ENCODE results near the gene LMTK3.
"Not testable (repeated sequence)": the region's sequence is repeated elsewhere in the genome, so short reads cannot be mapped to it uniquely, and the experiment has no call there.

The LMTK3 gene

DNA sequence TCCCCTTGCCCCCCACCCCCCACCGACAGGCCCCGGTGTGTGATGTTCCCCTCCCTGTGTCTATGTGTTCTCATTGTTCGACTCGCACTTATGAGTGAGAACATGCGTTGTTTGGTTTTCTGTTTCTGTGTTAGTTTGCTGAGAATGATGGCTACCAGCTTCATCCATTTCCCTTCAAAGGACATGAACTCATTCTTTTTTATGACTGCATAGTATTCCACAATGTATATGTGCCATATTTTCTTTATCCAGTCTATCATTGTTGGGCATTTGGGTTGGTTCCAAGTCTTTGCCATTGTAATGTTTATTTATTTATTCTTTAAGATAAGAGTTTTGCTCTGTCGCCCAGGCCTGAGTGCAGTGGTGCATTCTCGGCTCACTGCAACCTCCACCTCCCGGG is 26.4 kb upstream of the LMTK3 start:
- DNase-seq, result not testable (repeated sequence)

DNA sequence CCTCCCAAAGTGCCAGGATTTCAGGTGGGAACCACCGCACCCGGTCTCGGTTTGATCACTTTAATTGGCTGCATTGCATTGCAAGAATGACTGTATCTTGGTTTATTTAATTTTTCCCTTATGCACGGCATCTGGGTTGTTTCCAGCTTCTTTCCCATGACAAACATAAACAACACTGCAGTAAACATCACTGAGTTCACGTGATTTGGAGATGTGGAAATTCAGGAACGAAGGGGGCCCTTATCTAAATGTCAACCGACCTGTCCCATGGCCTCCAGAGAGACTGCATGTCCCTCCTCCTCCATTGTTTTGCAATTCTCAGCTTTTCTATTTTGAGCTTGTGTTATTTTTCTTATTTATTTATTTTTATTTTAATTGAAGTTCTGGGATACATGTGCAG is 25.9 kb upstream of the LMTK3 start:
- DNase-seq, result no peak

GRCh38 chr19:48533770-48534169 is 22.1 kb upstream of the LMTK3 start:
- DNase-seq, result no peak

DNA sequence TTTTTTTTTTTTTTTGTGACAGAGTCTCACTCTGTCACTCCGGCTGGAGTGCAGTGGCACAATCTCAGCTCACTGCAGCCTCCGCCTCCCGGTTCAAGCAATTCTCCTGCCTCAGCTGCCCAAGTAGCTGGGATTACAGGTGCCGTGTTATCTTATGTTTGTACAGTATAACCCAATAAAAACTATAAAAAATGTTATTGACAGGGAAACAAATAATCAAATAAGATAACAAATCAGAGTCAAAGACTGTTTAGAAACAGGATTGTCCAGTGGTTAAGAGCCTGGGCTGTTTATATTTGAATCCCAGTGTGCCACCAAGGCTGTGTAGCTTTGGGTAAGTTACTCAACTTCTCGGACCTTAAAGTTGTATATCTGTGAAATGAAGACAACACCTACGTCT is 19.1 kb upstream of the LMTK3 start:
- no peak for DNase-seq

- DNase-seq, result no peak
These were observed 18.6 kb upstream of the LMTK3 start for GRCh38 chr19:48530066-48530720.

DNA sequence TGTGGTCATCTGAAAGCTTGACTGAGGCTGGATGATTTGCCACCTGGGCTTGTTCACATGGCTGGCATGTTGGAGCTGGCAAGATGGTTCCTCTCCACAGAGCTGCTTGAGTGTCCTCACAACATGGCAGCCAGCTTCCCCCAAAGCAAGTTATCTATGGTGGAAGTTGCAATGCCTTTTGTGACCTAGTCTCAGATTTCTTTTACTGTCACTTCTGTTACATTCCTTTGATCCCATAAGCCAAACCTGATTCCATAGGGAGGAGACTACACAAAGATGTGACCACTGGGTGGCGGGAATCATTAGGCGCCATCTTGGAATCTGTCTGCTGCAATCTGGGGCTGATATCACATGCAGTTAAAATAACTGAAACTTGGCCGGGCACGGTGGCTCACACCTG is 17.5 kb upstream of the LMTK3 start:
- DNase-seq, result no peak

DNA sequence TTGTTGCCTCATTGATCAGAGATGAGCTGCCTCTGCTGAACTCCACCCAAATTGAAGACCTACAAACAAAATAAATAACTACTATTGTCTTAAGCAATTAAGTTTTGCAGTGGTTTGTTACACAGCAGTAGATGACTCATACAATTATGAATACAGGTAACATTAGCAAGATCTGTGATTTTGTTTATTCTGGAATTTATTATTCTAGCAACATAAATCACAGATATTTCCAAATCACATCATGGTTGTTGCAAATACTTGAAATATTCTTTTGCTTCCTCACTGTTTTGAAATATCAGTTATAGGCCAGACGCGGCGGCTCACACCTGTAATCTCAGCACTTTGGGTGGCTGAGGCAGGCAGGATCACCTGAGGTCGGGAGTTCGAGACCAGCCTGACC is 13.1 kb upstream of the LMTK3 start:
- DNase-seq, result no peak

GRCh38 chr19:48524221-48524620 is 12.6 kb upstream of the LMTK3 start:
- no peak for DNase-seq

DNA sequence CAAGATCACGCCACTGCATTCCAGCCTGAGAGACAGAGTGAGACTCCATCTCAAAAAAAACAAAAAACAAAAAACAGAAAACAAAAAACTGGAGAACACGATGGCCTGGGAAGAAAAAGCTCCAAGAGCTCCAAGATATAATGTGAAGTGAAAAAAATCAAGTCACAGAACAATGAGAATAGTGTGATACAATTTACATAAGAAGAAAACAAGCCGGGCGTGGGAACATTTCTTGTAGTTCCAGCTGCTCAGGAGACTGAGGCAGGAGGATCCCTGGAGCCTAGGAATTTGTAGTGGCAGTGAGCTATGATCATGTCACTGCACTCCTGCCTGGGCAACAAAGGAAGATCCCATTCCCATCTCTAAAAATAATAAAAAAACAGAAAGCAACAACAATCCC is 8.5 kb upstream of the LMTK3 start:
- no peak for DNase-seq

GRCh38 chr19:48519426-48519825 is 7.8 kb upstream of the LMTK3 start:
- not testable (repeated sequence) for DNase-seq

- DNase-seq, result no peak
These were observed 6.6 kb upstream of the LMTK3 start for GRCh38 chr19:48518207-48518606.

GRCh38 chr19:48516536-48516935 is 4.9 kb upstream of the LMTK3 start:
- no peak for DNase-seq

- DNase-seq, result no peak
These were observed 2.5 kb upstream of the LMTK3 start for GRCh38 chr19:48514123-48514458.

DNA sequence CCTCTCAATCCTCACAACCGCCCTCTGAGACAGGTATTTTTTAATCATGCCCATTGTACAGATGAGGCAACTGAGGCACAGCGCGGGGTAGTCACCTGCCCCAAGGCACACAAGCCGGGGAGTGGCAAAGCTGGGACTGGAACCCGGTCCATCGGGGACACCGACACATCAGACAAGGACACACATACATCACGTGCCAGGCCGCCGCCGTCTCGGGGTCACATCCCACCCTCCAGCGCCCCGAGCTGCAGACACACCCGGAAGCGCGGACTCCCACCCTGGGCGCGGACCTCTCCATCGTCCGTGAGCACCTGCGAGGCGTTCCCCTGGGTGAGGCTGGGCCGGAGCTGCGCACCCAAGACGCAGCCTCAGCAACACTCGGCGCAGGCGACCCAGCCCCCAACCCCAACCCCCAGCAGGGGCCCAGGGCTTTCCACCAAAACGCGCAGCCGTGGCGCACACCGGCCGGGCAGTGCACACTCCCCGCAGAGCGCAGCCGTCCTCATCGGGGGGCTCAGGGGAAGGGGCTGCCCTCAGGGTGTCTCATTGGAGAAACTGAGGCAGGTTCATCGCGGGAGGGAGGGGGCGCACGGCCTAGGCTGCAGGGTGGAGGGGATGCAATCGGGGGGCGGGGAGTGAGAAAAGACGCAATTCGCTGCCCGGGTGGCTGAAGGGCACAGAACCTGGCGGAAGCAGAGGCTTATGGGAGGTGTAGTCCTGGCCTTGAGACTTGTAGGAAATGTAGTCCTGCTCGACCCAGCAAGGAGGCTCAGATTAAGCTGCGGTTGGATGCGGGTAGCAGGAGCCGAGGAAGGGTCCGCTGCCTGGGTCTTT is 1.9 kb upstream of the LMTK3 start:
- peak; percentile 74 for DNase-seq

DNA sequence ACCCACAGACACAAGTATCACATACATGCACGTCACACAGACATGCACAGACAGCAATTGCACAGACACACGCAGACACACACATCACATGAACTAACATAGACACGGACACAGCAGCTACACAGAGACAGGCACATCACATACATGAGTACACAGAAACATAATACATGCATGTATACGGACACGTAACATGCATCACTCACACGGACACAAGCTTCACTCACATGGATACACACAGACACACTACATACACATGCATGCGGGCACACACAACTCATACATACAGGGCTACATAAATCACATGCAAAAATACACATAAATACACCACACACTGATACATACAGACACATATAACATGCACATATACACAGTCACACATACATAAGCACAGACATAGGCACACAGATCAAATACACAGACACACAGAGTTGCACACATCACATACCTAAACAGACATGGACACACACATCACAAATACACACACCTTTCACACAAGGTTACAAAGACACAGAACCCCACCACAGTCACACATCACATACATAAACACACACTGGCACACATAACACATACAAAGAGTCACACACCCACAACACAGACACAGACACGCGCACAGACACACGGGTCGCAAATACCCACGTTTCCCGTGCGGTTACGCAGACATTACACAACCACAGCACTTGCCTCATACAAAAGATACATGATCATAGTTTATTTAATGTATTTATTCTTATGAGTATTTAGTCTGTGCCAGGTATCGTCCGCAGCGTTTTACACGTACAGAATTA is 1.1 kb upstream of the LMTK3 start:
- DNase-seq, result no peak

GRCh38 chr19:48511321-48511731 is 309 bp downstream of the LMTK3 start:
- no peak for DNase-seq

DNA sequence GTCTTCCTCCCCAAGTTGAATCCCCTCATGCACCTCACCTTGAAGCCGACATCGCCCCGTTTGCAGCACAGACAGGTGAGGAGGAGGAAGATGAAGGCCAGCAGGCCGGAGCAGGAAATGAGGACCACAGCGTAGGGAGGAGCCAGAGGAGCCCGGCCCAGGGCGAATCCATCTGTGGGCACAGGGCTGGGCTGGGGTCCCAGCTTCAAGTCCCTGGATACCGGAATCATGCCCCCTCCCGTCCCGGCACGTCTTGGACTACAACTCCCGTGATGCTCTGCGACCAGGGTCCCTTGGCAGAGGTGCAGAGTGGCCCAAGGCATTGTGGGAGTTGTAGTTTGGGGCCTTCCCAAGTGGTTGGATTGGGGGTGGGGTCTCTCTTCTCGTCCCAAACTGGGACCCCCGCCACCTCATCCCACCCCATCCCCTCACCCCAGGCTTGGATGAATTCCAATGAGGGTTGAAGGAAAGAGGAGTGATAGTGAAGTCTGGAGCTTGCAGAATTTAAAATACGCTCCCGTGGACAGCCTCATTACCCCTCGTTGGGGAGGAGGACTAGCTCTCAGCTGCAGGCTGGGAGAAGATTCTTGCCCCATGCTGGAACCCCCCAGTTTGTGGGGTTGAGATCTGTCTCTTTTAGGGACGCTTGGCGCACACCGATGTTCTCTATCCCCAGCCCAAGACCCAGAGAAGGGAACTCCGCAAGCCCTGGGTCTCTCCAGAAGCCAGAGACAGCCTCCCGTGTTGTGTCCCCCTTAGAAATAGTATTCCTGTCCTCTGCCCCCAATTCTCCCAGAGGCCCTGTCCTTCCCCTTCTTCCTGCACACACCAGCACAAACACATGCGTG is 990 bp downstream of the LMTK3 start:
- peak; percentile 73 for DNase-seq

DNA sequence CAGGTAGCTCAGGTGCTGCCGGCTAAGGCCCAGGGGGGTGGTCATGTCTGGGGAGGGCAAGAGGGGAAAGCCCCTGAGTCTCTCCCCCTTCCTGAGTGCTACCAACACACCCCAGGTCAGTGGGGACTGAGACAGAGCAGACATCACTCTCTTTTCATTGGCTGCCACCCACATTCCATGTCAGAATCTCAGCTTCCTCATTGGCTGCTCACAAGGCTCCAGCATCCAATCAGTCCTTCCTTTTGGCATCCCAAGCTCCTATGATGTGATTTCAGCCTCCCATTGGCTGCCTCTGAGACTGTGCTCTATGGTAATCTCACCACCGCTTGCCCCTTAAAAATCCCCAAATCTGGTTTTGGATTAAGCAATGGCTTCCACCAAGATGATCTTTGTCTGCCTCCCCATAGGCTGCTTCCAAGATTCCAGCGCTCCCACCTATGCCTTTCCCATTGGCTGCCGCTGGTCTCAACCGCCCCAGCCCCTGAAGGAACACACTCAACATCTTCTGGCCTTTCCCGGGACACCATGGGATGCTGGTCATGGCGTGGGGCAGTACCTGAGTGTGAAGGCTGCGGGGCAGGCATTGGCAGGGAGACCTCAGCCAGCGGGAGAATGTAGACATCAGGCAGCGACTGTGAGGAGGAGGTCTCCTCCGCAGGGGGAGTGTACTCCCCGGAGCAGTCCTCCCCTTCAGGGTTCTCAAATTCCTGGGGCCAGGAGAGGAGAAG is 2.0 kb downstream of the LMTK3 start:
- DNase-seq, result no peak

GRCh38 chr19:48508729-48509411 is 2.8 kb downstream of the LMTK3 start:
- no peak for DNase-seq

GRCh38 chr19:48507911-48508439 is 3.7 kb downstream of the LMTK3 start:
- DNase-seq, result no peak

DNA sequence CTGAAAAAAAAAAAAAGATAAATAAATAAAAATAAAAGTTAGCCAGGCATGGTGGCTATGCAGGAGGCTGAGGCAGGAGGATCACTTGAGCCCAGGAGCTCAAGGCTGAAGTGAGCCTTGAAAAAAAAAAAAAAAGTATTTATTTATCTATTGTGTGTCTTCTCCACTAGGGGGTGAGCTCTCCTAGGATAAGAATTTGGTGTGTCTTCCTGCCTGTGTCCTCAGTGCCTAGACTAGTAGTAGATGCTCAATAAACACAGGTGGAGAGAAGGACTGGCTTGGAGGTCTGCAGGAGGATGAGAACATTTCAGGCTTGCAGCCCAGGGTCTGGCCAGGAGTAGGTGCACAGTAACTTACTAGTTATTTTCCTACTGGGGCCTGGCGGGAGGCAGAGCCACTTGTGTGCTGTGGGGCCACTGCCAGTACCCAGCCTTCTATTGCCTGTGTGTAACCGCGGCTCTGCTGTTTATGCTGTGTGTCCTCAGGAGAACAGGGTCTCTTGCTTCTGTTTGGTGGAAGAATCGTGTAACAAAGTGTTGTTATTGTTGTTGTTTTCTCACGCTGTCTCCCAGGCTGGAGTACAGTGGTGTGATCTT is 5.4 kb downstream of the LMTK3 start:
- DNase-seq, result no peak

All from stimulated activated CD4-positive, alpha-beta T cell treated with anti-CD3 and anti-CD28 coated beads, Interleukin-1b, Interleukin-23, amount 100 ng/mL, for 48 hours (primary cell).